Stimulated activated CD4-positive, alpha-beta T cell treated with anti-CD3 and anti-CD28 coated beads, Interleukin-1b, Interleukin-23, amount 100 ng/mL, for 48 hours (primary cell): ENCODE measurements around the gene ZNF680.
A peak's percentile ranks its signal among the peaks of the same experiment; 100 is the strongest.
"Not testable (repeated sequence)": the region's sequence is repeated elsewhere in the genome, so short reads cannot be mapped to it uniquely, and the experiment has no call there.

ENCODE experiments used
- DNase-seq: peaks from one replicate; pipeline ENCODE4 v3.0.0-alpha.2; 2020

Gene ZNF680

DNA sequence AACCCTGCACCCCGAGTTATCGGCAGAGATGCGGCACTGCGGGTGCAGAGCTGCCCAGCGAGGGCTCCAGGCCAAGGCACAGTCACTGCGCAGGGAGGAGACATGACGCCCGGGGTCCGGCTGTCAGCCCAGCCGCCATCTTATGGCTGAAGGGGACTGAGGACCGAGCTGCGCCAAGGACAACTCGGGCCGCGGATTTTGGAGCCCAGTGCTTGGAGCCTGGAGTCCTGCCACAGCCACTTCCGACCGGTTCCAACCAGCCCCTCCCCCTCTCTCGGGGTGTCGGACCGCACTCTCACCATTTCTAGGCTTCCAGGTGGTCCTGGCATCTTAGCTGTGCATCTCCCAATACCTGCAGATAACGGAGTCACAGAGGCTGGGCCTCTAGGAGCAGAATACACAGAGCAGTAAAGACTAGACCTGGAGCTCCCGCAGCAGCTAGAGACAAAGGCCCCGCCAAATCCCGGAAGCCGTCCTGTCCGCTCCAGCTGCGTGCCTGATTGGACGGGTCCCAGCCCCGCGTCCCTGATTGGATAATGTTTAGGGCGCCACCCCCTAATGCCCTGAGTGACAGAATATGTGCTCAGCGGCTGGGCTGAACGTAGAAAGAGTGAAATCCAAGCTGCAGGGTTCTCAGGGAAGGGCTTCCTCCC lies at the start of gene ZNF680:
TSS of gene ZNF680 (minus strand) at position 446 of the 653 bp plus-strand sequence. CDS start at position 329, 117 bp downstream.
- peak; percentile 91 for DNase-seq

DNA sequence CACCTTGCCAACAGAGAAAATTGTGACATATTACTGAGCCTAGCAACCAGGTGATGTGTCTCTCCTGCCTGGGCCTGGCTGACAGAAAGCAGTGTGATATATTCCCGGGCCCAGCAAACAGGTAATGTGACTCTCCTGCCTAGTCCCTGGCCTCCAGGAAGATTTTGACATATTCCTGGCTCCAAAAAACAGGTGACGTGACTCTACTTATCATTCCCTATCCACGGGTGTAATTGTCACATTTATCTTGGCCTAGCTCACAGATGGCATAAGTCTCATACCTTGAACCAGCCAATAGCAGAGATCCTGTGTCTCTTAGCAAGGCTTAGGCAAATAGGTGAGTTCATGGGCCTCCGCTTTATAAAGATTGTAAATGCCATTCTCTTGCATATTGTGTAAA lies 49.6 kb upstream of the ZNF680 start:
- no peak for DNase-seq

DNA sequence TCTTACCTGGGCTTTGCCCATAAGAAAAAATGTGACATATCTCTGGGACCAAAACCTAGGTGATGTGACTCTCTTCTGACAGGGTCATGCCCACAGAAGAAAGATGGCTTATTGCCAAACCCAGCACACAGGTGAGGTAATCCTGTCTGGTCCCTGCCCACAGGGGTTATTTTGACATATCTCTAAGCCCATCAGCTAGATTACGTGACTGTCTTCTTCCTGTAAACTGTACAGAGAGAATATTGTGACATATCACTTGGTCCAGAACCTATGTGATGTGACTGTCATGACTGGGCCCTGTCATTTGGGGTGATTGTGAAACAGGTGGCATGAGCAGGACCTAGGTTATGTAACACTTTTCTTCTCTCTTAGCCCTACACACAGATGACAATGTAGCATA lies 48.8 kb upstream of the ZNF680 start:
- DNase-seq: no peak

DNA sequence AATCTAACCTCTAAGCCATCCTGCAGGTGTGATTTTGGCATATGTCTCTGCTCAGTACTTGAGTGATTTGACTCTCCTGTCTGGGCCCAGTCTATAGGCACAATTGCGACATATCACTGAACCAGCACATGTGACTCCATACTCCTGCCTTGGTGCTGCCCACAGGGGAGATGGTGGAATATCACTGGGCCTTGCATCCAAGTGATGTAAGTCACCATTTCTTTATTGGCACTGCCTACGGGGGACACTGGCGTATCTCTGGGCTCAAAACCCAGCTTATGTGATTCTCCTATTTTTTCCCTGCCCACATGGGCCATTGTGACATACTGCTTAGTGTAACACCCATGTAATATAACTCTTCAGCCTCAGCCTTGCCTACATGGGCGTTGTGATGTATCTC lies 48.1 kb upstream of the ZNF680 start:
- DNase-seq: no peak

DNA sequence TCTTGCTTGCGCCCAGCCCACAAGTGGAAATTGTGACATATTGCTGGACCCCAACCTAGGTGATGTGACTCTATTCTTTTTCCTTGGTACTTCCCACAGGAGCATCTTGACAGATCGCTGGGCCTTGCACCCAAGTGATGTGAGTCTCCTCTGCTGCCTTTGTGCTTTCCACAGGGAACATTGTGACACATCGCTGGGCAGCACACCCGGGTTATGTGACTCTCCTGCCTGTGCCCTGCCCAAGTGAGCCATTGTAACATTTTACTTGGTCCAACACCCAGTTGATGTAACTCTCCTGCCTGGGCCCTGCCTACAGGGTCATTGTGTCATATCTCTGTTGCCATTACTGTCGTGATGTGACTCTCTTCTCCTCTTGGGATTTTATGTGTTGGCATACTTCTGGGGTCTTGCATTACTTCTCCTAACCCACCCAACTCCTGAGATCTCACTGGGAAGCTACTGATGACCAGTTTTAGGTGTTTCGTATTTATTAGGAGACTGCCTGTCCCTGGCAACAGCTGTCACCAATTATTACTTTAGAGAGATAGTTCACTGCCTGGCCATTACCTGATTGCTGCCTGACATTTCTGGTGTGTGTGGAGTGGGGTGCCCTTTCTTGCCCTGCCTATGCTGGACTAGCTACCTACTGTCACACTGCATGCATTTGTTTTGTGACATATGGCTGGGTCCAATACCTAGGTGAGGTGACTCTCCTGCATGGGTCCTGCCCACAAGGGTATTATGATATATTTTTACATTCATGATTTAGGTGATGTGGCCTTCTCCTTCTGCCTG lies 45.4 kb upstream of the ZNF680 start:
- no peak for DNase-seq

DNA sequence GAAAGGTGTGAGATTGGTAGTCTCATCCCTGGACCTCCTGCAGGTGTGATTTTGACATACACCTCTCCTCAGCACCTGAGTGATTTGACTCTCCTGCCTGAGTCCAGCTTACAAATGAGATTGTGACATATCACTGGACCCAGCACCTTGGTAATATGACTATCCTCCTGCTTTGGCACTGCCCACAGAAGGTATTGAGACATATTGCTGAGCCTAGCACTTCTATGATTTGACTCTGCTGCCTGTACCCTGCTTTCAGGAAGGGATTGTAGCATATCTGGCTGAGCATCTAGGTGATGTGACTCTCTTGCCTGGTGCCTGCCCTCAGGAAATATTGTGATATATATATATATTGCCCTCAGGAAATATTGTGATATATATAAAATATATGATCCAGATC lies 43.5 kb upstream of the ZNF680 start:
- no peak for DNase-seq

DNA sequence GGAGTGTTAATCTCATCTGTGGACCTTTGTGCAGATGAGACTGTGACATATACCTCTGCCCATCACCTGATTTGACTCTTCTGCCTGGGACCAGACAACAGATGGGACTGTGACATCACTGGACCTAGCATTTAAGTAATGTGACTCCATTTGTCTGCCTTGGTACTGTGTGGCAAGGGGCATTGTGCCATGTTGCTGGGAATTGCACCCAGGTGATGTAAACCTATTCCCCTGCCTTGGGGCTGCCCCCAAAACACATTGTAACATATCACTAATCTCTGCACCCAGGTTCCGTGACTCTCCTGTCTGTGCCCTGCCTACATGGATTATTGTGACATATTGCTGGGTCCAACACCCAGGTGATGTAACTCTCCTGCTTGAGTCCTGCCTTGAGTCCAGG lies 40.4 kb upstream of the ZNF680 start:
- DNase-seq: no peak

DNA sequence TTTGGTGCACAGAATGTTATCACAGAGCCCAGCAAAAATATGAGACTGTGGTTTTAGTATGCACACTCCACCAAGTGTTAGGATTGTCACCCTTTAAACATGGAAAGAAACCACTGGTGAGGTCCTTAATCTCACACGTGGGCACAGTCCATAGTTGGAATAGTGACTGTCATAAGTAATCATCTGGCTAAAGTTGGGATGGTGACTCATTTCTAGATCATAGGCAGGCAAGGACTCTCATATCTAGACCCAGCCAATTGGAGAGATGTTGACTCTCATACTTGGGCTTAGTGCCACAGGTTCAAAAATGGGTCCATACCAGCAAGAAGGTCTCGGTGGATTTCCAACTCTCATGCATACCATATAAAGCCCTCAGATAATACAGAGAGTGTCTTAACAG lies 39.6 kb upstream of the ZNF680 start:
- DNase-seq: no peak

DNA sequence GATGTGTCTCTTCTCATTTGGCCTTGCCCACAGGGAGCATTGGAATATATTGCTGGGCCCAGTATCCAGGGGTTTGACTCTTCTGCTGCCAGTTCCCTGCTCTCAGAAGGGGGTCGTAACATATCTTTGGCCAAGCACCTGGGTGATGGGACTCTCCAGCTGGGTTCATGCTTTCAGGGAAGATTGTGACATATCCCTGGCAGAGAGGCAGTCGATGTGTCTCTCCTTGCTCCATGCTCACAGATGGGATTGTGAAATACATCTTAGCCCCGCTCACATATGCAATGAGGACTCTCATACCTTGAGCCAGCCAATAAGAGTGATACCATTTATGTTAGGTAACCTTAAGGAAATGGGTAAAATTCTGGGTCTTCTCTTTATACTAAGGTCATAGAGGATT lies 39.2 kb upstream of the ZNF680 start:
- no peak for DNase-seq

DNA sequence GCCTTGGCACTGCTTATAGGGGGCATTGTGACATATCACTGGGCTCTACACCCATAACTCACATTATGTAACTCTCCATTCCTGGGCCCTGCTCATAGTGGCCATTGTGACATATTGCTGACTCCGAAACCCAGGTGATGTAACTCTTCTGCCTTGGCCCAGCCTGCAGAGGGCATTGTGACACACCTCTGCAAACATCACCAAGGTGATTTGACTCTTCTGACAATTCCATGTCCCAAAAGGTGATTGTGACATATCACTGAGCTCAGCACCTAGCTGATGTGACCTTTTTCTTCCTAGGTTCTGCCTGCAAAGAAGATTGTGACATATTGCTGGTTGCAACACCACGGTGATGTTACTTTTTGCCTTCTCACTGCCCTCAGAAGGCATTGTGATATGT lies 36.5 kb upstream of the ZNF680 start:
- no peak for DNase-seq

DNA sequence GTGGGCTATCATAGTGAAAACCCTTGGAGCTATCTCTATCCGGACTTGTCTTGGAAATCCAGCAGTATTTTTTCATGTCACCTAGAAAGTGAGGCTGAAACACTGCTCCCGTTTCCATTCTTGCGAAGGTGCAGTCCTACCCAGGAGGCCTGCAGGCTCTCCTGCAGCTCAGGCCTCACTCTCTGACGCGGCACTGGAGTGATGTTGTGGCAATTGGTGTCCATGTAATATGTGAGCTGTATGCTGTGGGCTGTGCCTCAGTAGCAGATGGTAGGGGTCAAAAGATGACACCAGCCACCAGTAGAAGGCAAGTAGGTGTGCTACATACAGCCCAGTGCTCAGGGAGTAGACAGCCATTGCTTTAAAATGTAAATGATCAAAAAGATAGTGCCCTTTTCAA lies 28.1 kb upstream of the ZNF680 start:
- no peak for DNase-seq

DNA sequence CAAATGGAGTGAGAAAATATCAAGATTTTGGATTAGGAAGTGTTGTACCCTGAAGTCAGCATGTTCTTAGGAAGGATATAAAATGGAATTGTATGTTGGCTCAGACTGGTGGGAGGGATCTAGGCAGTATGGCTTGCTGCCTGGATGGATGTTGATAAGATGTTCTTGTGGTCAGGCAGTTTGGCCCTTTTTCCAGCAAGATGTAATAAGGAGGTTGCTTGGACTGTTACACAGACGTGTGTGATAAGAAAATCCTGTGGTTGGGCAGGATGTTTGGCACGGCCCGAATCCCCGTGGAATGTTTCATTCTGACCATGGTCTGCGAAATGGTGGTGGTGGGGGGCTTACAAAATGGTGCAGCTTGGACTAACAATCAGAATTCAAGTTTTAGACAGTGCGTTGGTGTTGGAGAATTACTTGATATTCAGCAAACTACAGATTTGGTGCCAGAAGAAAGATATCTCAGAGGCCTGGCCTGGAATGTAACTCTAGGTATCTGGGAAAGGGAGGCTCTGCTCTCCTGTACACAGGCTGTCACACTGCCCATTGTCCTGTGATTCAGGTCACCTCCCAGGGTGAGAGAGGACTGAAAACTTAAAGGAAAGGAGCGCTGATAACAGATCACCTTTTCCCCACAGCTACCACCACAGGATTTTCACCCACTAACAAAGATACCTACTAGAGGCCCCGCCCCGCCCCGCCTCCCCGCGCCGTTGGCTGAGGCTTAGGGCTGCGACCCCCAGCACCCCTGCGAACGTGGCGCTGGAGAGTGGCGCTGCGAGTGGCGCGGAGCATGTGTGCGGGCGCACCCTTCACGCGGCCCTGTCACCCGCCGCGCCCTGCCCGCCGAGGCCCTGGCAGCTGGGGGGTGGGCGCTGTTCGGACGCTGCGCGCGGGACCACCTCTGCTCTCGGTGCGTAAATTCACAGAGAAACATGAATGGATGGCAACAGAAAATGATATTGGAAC lies 19.3 kb upstream of the ZNF680 start:
- no peak for DNase-seq

DNA sequence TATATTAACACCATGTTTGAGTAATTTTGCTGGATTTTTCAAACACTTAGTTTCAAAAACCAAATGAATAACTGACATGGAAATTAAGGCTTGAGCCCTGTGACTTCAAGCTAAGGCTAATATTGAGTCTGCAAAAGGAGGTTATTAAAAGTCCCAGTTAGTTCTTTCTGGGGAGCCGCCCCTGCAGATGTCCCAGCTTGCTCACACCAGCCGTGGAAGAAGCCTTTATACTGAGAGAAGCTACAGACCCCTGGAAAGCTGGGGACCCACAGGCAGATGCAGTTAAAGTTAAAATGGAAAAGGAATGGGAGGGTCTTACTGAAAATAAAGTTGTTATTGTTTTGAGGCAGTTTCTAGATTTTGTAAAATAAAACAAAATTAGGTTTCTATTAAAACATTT lies 18.5 kb upstream of the ZNF680 start:
- no peak for DNase-seq

DNA sequence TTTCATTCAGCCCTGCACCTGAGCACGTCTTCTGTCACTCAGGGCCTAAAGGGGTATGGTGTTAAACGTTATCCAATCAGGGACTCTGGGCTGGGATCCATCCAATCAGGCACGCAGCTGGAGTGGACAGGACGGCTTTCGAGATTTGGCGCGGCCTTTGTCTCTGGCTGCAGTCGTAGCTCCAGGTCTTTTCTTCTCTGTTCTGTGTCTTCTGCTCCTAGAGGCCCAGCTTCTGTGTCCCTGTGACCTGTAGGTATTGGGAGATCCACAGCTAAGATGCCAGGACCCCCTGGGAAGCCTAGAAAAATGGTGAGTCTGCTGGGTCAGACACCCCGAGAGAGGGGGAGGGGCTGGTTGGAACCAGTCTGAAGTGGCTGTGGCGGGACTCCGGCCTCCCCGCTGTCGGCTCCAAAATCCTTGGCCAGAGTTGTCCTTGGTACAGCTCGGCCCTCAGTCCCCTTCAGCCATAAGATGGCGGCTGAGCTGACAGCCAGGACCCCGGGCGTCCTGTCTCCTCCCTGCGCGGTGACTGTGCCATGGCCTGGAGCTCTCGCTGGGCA lies 11.7 kb upstream of the ZNF680 start:
- DNase-seq: no peak

DNA sequence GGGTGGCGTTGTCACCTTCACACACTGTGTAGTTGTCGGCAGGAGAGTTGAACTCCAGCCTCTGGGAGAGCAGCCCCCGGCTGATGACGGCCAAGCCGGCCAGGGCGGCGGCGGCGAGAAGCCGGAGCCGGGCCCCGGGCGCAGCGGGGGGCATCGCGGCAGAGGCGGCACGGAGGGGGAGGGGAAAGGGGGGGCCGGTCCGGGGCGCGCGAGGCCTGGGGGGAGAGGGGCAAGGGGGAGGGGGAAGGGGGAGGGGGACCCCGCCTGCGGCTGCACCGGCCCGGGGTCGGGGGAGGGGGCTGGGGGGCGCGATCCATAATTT lies 7.4 kb upstream of the ZNF680 start:
- not testable (repeated sequence) for DNase-seq

DNA sequence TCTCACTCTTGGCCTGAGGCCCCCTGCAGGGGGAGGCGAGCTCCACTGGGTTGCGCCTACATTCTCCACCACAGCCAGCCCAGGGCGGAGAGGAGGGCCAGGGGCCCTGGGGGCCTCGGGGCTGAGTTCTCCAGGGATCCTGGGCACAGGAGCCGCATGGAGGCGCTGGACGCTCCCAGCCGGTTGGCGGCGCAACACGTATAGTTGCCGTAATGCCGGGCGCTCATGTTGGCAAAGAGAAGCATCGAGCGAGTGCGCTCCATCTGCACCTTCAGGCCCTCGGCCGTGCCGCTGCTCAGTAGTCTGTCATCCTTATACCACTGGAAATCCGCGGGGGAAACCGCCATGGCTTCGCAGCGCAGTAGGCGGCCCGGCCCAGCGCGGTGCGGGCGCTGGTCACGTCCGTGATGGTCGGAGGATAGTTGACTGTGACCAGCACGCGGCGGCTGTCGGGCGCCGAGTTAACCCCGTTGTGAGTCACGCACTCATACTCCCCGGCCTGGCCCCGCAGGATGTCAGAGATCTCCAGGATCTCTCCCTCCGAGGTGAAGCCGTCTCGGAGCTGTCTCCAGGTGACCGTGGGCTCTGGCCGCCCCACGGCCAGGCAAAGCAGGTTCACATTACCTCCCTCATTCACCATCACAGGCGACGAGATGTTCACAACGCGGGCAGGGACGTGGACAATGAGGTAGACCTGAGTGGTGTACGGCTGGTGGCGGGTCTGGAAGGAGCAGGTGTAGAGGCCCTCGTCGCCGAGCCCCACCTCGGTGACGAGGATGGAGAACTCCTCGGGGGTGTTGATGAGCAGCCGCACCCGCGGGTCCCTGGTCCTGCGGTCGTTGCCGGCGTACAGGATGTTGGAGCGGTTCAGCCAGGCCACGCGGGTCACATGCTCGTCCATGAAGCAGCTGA lies 6.8 kb upstream of the ZNF680 start:
- DNase-seq: peak; percentile 25

DNA sequence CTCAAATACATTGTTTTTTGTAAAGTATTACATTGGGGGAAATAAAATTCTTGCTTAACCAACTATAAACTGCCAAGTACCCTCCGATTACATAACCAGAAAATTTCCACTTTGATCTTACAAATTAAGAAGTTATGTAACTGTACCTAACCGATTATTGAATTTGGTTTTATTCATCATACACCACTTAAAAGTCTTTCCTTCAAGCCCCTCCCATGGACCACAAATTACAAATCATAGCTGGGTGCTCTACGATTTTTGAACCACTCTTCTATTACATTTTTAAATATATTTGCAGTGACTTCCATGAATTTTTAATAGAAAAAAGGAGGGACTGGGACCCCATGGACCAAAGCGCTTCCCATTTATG lies 630 bp downstream of the ZNF680 start:
- no peak for DNase-seq

DNA sequence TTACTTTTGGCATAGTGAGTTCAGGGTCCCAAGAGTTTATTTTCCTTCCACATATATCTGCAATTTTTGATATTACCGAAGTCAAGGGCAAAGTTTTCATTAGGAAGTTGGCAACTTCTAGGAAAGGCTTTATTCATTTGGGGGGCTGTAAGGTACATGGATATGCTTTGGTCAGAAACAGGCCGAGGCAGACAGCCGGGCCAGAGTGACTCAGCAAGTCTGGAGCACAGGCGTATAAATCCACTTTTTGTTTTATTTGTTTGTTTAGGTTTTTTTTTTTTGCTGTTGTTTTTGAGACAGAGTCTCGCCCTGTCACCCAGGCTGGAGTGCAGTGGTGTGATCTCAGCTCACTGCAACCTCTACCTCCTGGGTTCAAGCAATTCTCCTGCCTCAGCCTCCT lies 3.7 kb downstream of the ZNF680 start:
- DNase-seq: no peak

DNA sequence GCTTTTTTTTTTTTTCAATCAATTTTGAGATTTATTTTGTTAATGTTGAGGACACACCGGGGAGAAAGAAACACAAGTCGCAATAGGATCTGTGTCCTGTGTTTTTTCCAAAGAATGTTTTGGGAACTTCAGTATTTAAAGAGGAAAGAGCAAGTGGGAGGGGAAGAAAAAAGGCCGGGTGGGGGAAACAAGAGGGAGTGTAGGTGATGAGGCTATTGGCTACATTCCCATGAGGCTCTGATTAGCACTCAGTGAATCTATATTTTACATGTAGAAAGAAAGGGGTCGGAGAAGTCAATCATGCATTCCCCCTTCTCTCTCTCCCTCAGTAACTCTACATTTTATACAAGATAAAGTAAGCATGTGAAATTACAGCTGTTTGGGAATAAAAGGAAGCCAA lies 4.1 kb downstream of the ZNF680 start:
- no peak for DNase-seq

DNA sequence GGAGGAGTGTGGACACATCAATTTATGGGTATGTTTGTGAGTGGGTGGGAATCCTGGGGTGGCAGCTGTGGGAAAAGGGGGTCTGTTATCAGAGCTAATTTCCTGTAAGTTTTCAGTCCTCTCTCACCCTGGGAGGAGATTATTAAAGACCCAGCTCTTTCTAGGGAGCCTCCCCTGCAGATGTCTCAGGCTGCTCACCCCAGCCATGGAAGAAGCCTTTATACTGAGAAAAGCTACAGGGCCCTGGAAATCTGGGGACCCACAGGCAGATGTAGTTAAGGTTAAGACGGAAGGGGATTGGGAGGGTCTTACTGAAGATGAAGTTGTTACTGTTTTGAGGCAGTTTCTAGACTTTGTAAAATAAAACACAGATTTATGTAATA lies 4.6 kb downstream of the ZNF680 start:
- DNase-seq: no peak

DNA sequence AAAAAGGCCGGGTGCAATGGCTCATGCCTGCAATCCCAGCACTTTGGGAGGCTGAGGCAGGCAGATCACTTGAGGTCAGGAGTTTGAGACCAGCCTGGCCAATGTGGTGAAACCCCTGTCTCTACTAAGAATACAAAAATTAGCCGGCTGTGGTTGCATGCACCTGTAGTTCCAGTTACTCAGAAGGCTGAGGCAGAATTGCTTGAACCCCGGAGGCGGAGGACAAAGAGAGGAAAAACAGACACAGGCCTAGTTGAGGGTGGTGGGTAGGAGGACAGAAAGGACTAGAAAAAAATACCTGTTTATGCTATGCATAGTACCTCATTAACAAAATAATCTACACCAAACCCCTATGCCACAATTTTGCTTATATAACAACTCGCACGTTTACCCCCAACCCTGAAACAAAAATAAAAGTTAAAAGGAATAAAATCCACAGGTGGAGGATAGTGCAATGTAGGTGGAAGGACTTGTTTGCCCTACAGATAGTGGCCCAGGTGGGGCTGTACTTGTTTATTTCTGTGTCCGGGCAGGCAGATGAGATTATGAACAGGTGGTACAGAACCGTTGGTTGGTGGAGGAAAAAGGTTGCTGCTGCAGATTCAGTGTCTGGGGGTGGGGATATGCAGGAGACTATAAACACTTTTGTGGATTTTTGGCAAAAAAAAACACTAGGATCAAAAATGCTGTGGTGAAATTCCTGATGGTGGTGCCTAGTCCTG lies 5.1 kb downstream of the ZNF680 start:
- no peak for DNase-seq

DNA sequence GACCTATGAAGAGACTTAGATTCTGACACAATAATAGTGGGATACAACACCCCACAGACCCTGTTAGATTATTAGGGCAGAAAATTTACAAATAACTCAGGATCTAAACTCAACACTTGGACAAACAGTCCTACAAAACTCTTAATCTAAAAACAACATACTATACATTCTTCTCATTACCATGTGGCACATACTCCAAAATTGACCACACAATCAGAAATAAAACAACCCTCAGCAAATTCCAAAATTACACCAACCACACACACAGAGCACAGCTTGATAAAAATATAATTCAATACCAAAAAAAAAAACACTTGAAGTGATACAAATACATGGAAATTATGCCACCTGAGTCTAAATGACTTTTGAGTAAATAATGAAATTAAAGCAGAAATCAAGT lies 7.8 kb downstream of the ZNF680 start:
- DNase-seq: no peak
